Ishikawa (cell line): ENCODE results near the gene HOXA4.

Experiments used
- CEBPB ChIP-seq: IDR thresholded peaks from 2 replicates; pipeline ENCODE4 v1.6.1; 2012
- CREB1 ChIP-seq: IDR thresholded peaks from 2 replicates; pipeline ENCODE4 v1.6.1; 2012; ENCODE audit warnings: low read depth
- EGR1 ChIP-seq: IDR thresholded peaks from 2 replicates; pipeline ENCODE4 v1.6.1; 2012
- EP300 ChIP-seq: IDR thresholded peaks from 2 replicates; pipeline ENCODE4 v1.6.1; 2012; ENCODE audit warnings: borderline replicate concordance
- FOXM1 ChIP-seq: IDR thresholded peaks from 2 replicates; pipeline ENCODE4 v1.6.1; 2012; ENCODE audit warnings: low read depth, borderline replicate concordance
- MAX ChIP-seq: IDR thresholded peaks from 2 replicates; pipeline ENCODE4 v1.6.1; 2012
- NFIC ChIP-seq: IDR thresholded peaks from 2 replicates; pipeline ENCODE4 v1.6.1; 2012
- RAD21 ChIP-seq: IDR thresholded peaks from 2 replicates; pipeline ENCODE4 v1.6.1; 2012; ENCODE audit warnings: low read depth
- REST ChIP-seq: IDR thresholded peaks from 2 replicates; pipeline ENCODE4 v1.6.1; 2012; ENCODE audit warnings: low read depth, mild to moderate bottlenecking
- TAF1 ChIP-seq: IDR thresholded peaks from 2 replicates; pipeline ENCODE4 v1.6.1; 2012; ENCODE audit warnings: low read depth, mild to moderate bottlenecking
- TCF12 ChIP-seq: IDR thresholded peaks from 2 replicates; pipeline ENCODE4 v1.6.1; 2012; ENCODE audit warnings: low read depth
- TEAD4 ChIP-seq: IDR thresholded peaks from 2 replicates; pipeline ENCODE4 v1.6.1; 2012
- USF1 ChIP-seq: IDR thresholded peaks from 2 replicates; pipeline ENCODE4 v1.6.1; 2012
- YY1 ChIP-seq: IDR thresholded peaks from 2 replicates; pipeline ENCODE4 v1.6.1; 2012; ENCODE audit warnings: low read depth
- ZBTB7A ChIP-seq: IDR thresholded peaks from 2 replicates; pipeline ENCODE4 v1.6.1; 2012; ENCODE audit warnings: low read depth

HOXA4 gene

GRCh38 chr7:27149842-27150567 is 19.4 kb upstream of the HOXA4 start:
- TF ChIP-seq REST (no peak), TAF1 (no peak), USF1 (no peak), RAD21 (no peak), EGR1 (no peak), CEBPB (no peak), TEAD4 (no peak), FOXM1 (no peak), NFIC (no peak; the same call in 1 of the 2 replicates), YY1 (no peak), MAX (no peak), EP300 (no peak), ZBTB7A (no peak), CREB1 (no peak), TCF12 (no peak)

- TF ChIP-seq NFIC (0 out of 2 replicates have a peak, but pooled peaks have one; percentile 31), ZBTB7A (no peak), RAD21 (no peak)
Measured at GRCh38 chr7:27148756-27149641, 18.4 kb upstream of the HOXA4 start.

- TF ChIP-seq USF1: no peak
- 0 out of 2 replicates have a peak, but pooled peaks have one; percentile 11 for TF ChIP-seq TAF1
Measured at GRCh38 chr7:27148031-27148755, 17.6 kb upstream of the HOXA4 start.

GRCh38 chr7:27147199-27148030 is 16.9 kb upstream of the HOXA4 start, which contains the start of gene HOXA6:
Gene HOXA6, minus strand, starts transcription at chr7:27147774. Its CDS starts 25 bp downstream, at chr7:27147749.
- TF ChIP-seq YY1 (no peak), TAF1 (no peak), USF1 (peak; percentile 85)

GRCh38 chr7:27146491-27147198 is 16.1 kb upstream of the HOXA4 start:
- no peak for TF ChIP-seq FOXM1
- TF ChIP-seq YY1: no peak
- TF ChIP-seq NFIC: no peak
- TF ChIP-seq CREB1: no peak
- no peak for TF ChIP-seq RAD21

- no peak for TF ChIP-seq EGR1
- no peak for TF ChIP-seq RAD21
- no peak for TF ChIP-seq EP300
- no peak for TF ChIP-seq USF1
- no peak for TF ChIP-seq REST
- no peak for TF ChIP-seq FOXM1
- TF ChIP-seq MAX: no peak
- no peak for TF ChIP-seq ZBTB7A
- TF ChIP-seq TAF1: no peak
- no peak for TF ChIP-seq YY1
- TF ChIP-seq TCF12: no peak
- TF ChIP-seq TEAD4: no peak
- no peak for TF ChIP-seq NFIC
- no peak for TF ChIP-seq CEBPB
- no peak for TF ChIP-seq CREB1
Measured at GRCh38 chr7:27145914-27146412, 15.4 kb upstream of the HOXA4 start.
